Endothelial cell (in vitro differentiated cells): ENCODE measurements around the gene MICAL3. TPM values are rescaled to one million over a fixed set of nuclear protein-coding genes. Genes with fewer than 3 reads are reported as not detected.

Experiments
- DNase-seq: peaks from one replicate; pipeline ENCODE4 v3.0.0; 2021; ENCODE audit warnings: low spot score
- H3K27ac Mint-ChIP-seq: one replicate; pipeline ENCODE4 v1.8.0; 2021; ENCODE audit warnings: mixed read lengths, inconsistent platforms; ENCODE audit not compliant: unreplicated experiment
- H3K27me3 Mint-ChIP-seq: one replicate; pipeline ENCODE4 v1.8.0; 2021; ENCODE audit warnings: mild to moderate bottlenecking, moderate library complexity, mixed read lengths, inconsistent platforms; ENCODE audit not compliant: unreplicated experiment
- H3K36me3 Mint-ChIP-seq: one replicate; pipeline ENCODE4 v1.8.0; 2021; ENCODE audit warnings: mild to moderate bottlenecking, low read depth, mixed read lengths, inconsistent platforms; ENCODE audit not compliant: unreplicated experiment
- H3K4me1 Mint-ChIP-seq: one replicate; pipeline ENCODE4 v1.8.0; 2021; ENCODE audit warnings: mild to moderate bottlenecking, mixed read lengths, inconsistent platforms; ENCODE audit not compliant: unreplicated experiment
- H3K4me3 Mint-ChIP-seq: one replicate; pipeline ENCODE4 v1.8.0; 2021; ENCODE audit warnings: mild to moderate bottlenecking, mixed read lengths, inconsistent platforms; ENCODE audit not compliant: unreplicated experiment
- H3K9me3 Mint-ChIP-seq: one replicate; pipeline ENCODE4 v1.8.0; 2021; ENCODE audit warnings: mixed read lengths, inconsistent platforms; ENCODE audit not compliant: unreplicated experiment
- CTCF ChIP-seq: fragments of 200-600 bp; sonication (generic); IDR thresholded peaks from one replicate; pipeline ENCODE4 v1.5.0; 2021; ENCODE audit warnings: antibody characterized with exemption; ENCODE audit not compliant: unreplicated experiment
- total RNA-seq: library from RNA; stranded (reverse); fragmentation: NEBNext Ultra II Directional; extraction: Animal tissue kit (Norgen Biotek cat#: 25700); gene quantifications from one replicate; pipeline ENCODE4 v1.2.1, GENCODE V29; 2021; ENCODE audit not compliant: unreplicated experiment

MICAL3 gene
- total RNA-seq, 1 donor from 2014 or later = 54.3 TPM

GRCh38 chr22:17960695-17961445 lies 63.5 kb downstream of the MICAL3 start:
- no peak overlapping the region for H3K27ac Mint-ChIP-seq
- H3K9me3 Mint-ChIP-seq = no peaks in the 10 kb centered on the region
- no peak overlapping the region for H3K4me3 Mint-ChIP-seq
- H3K36me3 Mint-ChIP-seq = no peaks in the 10 kb centered on the region
- no peak for TF ChIP-seq CTCF
- peaks cover 29% of the 10 kb centered on the region for H3K4me1 Mint-ChIP-seq
- H3K27me3 Mint-ChIP-seq = peaks cover 7% of the 10 kb centered on the region
- DNase-seq = no peak

- no peaks in the 10 kb centered on the region for H3K9me3 Mint-ChIP-seq
- peaks cover 32% of the 10 kb centered on the region for H3K4me1 Mint-ChIP-seq
- no peak for DNase-seq
- H3K4me3 Mint-ChIP-seq = no peak overlapping the region
- H3K27me3 Mint-ChIP-seq = peaks cover 9% of the 10 kb centered on the region
- H3K27ac Mint-ChIP-seq = peak overlapping the region; percentile 14
- no peak for TF ChIP-seq CTCF
- H3K36me3 Mint-ChIP-seq = no peaks in the 10 kb centered on the region
Observed at GRCh38 chr22:17960011-17960410, 64.3 kb downstream of the MICAL3 start.

GRCh38 chr22:17958166-17958565 lies 66.2 kb downstream of the MICAL3 start:
- H3K4me1 Mint-ChIP-seq = peaks cover 20% of the 10 kb centered on the region
- no peak overlapping the region for H3K4me3 Mint-ChIP-seq
- H3K9me3 Mint-ChIP-seq = no peaks in the 10 kb centered on the region
- TF ChIP-seq CTCF = no peak
- H3K27ac Mint-ChIP-seq = no peak overlapping the region
- no peaks in the 10 kb centered on the region for H3K36me3 Mint-ChIP-seq
- peaks cover 11% of the 10 kb centered on the region for H3K27me3 Mint-ChIP-seq
- DNase-seq = no peak

- Mint-ChIP-seq H3K27ac (no peak overlapping the region), H3K27me3 (peaks cover 9% of the 10 kb centered on the region), H3K4me3 (no peak overlapping the region), H3K9me3 (no peaks in the 10 kb centered on the region), H3K4me1 (peaks cover 20% of the 10 kb centered on the region), H3K36me3 (no peaks in the 10 kb centered on the region)
- no peak for DNase-seq
- TF ChIP-seq CTCF = no peak
Observed at GRCh38 chr22:17957693-17958092, 66.7 kb downstream of the MICAL3 start.

GRCh38 chr22:17957204-17957603 lies 67.2 kb downstream of the MICAL3 start:
- Mint-ChIP-seq H3K36me3 (no peaks in the 10 kb centered on the region), H3K27me3 (peaks cover 9% of the 10 kb centered on the region), H3K27ac (no peak overlapping the region), H3K9me3 (no peaks in the 10 kb centered on the region), H3K4me3 (no peak overlapping the region), H3K4me1 (peaks cover 18% of the 10 kb centered on the region)
- no peak for TF ChIP-seq CTCF
- no peak for DNase-seq
